HTR-8/SVneo (cell line): Measurements from ENCODE around the gene PALLD.

Source experiments
- DNase-seq: peaks from one replicate; pipeline ENCODE4 v3.0.0; 2011; ENCODE audit warnings: low spot score, mixed read lengths; ENCODE audit not compliant: insufficient read length
- FAIRE-seq: peaks from 2 replicates; lab custom pipeline; 2011; peaks lifted over from hg19 to GRCh38; lab: Jason Lieb, UNC

PALLD gene

DNA sequence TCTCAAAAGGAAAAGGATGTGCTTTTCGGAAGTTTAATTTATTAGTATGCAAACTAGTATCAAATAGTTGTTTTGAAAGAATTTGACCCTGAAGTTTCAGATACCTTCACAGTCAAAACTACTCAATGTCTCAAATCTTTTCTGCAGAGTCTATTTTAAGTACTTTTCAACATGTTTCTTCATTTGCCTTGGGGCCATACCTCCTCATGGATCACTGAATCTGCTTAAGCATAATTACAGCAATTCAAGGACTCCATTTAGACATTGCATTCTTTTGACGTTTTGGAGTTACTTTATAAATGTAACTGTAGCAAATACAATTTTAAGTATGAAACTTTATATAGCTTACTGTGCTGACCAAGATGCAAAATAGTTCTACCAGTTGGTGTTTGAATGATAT is 25.5 kb downstream of the PALLD start:
- no peak for DNase-seq

DNA sequence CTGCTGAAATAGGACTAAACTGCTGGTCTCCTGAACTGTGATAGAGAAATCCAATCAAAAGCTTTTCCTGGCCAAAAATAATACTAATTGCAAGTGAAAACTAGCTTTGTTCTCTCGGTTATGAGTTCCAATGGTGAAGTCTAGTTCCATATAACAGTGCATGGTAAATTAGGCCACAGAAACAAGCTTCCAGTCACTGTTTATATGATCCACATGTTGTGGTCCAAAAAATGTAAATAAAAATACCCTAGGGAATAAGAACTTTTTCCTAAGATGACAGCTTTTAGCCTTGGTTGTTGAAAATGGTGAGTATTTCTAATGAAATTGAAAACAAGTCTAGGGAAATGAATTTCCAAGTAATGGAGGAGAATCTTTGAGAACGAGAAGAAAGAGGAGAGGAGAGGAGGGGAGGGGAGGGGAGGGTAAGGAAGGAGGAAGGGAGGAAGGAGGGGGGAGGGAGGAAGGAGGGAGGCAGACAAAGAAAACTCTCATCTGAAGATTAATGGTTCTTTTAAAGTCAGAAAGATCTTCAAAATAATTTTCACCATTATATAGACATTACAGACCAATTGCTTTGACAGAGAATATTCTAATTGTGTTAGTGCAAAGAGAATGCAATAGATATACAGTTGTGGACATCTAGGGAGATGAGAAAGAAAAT is 26.1 kb downstream of the PALLD start:
- FAIRE-seq: no peak
- no peak for DNase-seq

More for the DNA sequence above, 25.5 kb downstream of the PALLD start:
- no peak for FAIRE-seq

DNA sequence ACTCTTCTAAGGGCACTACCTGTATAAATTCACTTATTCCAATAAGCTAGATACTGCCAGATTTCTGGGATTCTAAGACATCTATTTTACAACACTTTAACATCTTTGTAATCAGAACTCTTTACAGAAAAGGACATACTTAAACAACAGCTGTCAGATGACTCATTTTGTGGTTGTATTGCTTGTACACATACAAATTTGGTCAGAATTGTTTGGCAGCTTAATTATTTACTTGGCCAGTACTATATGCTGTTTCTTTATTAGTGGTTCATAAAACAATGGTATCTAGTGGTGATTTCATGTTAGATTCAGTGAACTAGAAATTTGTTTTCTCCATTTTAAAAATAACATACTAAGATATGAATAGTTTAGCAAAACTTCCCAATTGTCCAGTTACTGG is 27.2 kb downstream of the PALLD start:
- DNase-seq (peak; percentile 26), FAIRE-seq (no peak)

DNA sequence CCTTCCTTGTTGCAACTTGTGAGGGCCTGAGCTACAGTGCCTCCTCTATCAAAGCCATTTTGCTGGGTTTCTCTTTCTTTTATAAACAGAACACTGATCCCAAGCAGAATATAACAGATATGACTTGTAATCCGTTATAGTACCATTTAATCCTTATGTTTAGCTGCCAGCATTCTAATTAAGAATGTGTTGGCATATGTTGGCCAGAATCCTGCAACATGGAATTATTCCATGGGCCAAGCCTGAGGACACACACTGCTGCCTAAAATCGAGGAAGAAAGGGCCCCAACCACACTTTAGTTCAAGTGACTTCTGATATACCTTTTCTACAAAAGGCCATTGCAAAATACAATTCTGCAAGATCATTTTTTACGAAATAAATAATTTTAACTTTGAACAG is 28.0 kb downstream of the PALLD start:
- FAIRE-seq (no peak), DNase-seq (no peak)

DNA sequence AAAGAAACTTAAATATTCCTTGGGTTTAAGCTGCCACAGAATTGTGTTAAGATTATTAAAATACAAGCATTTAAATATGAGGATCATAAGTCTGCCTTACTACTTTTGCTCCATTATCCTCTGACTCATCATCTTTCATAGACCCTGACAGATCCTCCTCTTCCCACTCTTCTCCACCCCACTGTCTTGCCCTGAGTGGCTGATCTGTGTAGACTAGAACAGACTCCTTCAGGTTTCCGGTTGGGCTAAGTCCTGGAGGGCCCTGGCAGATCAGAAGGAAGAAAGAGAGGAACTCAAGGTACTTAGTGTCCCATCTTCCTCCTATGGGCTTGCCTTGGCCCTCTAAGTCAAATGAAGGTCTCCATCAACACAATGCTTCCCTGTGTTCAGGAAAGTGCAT is 30.7 kb downstream of the PALLD start:
- FAIRE-seq: no peak
- DNase-seq: no peak

DNA sequence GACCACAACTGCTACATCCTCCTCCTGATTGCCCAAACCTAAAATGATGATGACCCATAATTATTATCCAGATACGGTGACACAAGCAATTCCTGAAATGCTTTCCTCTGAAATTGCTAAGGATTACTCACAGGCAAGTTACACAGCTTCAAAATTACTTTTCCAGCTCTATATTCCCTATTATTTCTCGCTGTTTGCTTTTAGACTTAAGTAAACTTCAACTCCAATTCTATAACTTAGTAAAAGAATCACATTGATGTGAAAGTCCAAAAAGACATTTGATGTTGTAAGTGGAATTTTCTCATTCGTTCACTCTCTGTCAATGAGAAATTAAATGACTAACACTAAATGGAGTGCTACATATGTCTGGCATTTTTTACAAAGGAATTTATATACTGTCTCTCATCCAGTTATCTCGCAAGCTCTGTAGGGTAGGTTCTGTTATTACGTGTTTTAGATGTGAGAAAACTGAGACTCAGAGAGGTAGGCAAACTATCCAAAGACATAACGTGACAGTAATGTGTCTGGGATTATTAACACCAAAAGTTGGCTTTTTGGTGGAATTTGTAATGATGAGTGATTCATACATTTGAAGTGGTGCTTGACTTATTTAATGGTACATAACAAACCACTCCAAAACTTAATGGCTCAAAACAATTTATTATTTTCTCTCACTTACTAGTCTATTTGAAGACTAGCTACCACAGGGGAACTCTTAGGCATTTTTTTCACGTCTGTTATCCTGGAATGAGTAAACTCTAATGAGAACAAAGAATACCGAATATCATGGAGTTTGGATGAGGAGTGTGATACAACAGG is 31.5 kb downstream of the PALLD start:
- DNase-seq: peak; percentile 46
- FAIRE-seq: peak; percentile 36

DNA sequence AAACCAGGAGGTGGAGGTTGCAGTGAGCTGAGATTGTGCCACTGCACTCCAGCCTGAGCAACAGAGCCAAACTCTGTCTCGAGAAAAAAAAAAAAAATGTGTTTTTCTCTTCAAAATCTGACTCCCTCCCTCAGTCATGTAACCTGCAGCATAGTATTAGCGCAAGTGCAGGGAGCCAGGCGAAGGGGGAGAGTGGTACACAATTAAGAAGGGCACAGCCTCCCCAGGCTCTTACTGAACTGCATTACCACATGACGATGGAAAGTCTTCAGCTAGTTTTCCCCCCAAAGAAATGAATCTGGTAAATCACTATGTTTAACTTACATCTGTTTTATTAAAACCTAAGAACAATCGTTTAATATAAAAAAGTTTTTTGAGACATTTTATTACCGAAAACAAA is 32.4 kb downstream of the PALLD start:
- DNase-seq (no peak), FAIRE-seq (no peak)

DNA sequence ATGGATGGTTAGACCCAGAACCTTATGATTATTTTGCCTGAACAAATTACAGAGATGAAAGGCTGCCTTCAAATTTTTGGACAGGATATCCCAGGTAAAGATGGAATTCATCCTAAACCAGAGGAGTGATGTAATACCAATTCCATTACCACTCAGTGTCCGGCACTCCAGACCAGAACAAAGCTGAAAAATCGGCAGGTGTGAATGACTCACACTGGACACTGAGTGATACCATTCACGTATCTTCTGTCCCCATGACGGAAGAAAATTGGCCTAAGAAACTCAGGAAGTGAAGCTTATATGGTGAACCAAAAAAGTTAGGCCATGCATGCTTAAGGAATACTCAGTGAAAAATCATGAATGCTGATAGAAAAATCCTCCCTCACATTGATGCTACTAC is 34.5 kb downstream of the PALLD start:
- DNase-seq: no peak
- peak; percentile 74 for FAIRE-seq

DNA sequence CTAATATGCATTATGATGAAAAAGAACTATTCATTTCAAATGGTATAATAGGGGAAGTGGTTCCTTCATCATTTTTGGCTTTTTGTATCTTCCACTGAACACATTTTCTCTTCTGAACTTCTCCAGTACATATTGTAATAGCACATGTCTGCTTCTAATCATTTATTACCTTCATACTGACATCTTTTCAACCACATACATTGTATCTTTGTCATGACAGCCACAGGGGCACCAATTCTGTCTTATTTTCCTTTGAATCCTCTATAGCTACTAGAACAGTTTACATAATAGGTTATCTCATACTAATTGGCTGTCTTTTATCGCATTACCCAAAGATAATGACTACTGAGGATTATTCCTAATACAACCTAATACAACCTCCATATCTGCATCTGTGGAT is 37.7 kb downstream of the PALLD start:
- DNase-seq (no peak), FAIRE-seq (peak; percentile 44)

DNA sequence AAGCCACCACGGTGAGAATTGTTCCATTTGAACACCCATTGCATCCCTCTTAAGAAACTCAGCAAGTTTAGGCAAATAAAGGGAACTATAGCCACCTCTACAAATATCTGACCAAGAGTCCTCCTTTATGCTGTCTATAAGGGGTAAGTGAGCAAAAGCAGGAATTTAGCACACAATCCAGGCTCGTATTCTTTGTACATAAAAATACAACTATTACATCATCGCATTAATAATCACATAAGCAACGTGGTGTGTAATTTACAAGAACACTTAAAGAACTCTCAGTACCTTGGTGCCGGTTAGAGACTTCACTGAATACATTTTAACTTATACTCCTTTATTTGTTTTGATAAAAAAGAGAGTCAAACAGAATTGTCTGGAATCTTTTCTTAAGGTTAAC is 38.8 kb downstream of the PALLD start:
- no peak for FAIRE-seq
- DNase-seq: no peak

DNA sequence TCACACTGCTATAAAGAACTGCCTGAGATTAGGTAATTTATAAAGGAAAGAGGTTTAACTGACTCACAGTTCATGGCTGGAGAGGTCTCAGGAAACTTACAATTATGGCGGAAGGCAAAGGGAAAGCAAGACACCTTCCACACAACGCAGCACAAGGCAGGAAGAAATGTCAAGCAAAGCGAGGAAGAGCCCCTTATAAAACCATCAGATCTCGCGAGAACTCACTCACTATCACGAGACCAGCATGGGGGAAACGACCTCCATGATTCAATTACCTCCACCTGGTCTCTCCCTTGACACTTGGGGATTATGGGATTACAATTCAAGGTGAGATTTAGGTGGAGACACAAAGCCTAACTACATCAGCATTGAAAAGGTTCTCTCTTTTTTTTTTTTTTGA is 39.6 kb downstream of the PALLD start:
- DNase-seq (no peak), FAIRE-seq (peak; percentile 38)

DNA sequence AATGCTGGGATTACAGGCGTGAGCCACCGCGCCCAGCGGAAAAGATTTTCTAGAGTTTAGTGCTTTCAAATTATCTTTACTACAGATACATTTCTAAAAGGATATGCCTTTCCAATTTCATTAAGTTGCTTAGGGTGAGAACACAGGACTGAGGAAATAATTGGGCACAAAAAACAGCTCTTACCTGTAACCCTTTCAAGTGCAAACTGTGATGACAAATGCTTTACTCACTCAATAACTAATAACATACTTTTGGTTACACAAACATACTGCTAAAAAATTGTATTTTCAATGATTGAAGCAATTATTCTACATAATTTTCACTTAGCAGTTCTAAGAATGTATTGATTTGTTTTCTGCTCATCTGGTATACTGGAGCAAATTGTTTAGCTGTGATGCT is 40.2 kb downstream of the PALLD start:
- no peak for DNase-seq
- no peak for FAIRE-seq

DNA sequence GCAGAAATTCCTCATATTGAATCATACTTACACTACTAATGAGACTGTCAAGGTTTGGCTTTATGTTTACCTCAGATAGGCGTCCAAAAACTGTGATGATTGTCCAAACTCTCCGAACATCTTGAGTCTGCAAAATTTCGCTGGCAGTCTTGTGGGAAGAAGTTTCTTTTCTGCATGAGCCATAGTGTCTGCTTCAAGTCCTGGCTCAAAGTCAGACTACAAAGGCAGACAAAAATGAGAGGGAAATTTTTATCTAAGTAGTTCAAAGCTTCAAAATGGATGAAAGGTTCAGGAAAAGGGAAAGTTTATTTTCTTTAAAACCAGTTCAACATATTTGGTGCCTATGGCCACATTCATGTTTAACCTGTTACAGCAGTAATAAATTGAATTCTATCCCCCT is 40.7 kb downstream of the PALLD start:
- FAIRE-seq: no peak

DNA sequence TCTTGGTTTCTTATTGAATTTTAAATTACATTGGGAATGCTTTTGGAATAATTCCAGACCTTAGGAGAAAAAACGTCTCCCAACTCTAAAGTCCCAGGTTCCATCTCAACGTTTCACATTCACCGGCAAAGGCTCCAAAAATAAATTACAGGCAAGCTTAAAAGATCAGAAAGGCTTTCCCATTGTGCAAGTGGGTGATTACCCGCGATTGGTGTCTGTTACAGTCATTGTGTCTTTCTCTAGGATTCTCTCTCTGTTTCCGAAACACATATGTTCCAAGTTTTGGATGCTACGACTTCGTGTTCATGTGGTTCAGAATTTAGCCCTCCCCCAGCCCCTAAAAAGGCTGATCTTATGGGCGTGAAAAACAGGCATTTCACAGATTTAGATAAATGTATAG is 41.8 kb downstream of the PALLD start:
- no peak for DNase-seq
- FAIRE-seq: no peak

More for the DNA sequence above, 40.7 kb downstream of the PALLD start:
- no peak for DNase-seq

DNA sequence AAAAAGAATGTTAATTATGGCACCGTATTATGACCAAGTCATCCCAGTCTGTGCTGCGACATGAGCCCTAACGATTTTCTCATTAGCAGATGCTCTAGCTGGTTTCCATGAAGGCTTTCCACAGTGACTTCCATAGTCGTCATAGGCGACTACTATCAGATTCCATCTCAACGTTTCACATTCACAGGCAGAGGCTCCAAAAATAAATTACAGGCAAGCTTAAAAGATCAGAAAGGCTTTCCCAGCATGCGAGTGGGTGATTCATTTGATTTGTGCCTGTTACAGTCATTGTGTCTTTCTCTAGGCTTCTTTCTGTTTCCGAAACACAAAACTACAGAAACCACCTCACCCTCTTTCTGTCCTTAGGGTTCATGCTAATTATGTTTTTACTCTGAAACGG is 43.2 kb downstream of the PALLD start:
- no peak for FAIRE-seq
- DNase-seq: peak; percentile 37

DNA sequence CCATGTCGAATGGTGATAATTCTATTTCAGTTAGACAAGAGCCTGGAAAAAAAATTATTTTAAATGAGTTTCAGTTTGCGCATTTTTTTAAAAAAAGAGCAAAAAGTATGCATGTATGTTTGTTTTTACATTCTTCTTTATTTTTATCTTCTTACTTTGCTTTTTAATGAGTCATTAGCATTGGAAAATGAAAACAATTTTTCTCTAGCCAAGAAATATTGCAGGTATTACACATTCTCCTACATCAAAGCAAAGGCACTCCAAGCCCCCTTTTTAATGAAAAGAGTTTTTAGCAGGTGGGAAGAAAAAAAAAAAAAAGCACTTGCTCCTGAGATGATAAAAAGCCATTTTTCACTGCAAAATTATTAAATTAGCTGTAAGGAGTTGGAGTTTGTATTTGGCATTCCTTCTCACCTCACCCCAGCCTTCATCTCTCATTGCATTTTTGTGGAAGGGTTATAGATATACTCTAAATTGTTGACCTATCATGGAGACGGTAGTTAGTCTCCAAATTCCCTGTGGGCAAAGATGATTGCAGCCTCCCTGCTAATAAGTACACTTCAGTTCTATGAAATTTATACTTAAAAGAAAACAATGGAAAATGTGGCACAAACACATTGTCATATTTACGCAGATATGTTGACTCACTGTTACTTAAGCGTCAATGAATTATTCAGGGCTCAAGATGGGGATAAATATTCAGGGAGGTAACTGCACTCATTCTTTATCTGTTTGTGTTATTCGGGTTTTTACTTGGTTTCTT is 43.8 kb downstream of the PALLD start:
- FAIRE-seq (no peak), DNase-seq (no peak)

DNA sequence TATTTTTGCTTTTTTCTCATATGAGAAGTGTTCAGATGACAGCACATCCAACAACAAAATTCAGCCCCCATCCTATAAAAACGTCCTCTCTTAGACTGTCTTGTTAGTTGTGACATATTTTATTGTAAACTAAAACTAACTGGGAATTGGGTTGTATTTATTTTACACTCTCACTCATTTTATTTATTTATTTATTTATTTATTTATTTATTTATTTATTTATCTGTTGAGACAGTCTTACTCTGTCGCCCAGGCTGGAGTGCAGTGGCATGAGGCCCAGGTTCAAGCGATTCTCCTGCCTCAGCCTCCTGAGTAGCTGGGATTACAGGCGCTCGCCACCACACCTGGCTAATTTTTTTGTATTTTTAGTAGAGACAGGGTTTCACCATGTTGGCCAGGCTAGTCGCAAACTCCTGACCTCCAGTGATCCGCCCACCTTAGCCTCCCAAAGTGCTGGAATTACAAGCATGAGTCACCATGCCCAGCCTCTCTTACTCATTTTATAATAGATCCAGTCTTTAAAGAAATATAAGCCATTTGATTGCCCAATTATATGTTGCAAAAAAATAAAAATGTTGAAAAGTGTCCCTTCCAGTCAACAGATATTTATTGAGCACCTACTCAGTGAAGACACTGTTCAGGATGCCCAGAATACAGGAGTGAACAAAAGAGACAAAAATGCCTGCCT is 44.6 kb downstream of the PALLD start:
- FAIRE-seq (no peak), DNase-seq (no peak)

DNA sequence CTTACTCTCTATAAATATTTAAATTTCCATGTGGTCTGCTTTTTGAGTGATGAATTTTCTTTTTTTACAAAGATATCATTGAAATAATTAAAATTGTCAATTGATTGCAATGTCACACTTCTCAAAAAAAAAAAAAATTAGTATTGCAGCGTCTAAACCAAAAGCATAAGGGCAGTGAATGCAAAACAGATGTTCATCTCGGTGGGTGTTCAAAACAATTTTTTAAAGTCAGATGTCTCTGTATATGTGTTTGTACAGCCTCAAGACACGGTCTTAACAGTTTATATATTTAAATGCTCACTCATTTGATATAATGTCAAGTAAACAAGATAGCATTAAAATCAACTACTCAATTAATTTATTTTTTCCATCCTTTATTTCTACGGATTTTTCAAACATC is 52.3 kb downstream of the PALLD start:
- FAIRE-seq: no peak
- DNase-seq: no peak

DNA sequence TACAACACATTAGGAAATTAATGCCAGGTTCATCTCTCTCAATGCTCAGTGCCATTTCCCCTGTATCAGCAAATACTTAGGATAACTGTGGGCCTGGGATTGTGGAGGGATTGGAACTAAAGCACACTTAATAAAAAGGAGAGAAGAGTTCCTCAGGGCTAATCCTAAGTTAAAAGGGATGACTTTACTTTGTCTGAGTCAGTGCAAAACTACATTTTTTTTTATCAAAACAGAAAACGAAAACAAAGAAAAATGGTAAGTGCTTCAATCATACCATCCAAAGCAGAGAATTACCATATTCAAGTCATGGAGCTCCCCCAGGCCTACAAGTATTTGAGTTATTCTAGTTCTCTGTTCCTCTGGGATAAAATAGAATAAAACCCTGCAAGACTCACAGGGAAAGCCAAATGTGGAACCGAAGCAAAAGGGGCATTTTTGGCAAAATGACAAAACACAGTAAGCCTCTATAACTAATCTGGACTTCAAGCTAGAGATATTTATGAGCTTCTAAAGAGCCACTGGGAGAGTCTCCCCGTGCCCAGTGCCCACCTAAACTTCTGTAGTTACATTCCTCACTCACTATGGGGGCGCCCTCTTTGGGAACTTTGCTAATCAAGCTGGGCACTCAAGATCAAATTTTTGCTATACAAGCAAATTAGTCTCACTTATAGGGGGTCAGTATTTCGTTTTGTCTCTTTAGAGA is 53.4 kb downstream of the PALLD start:
- no peak for DNase-seq
- FAIRE-seq: no peak

DNA sequence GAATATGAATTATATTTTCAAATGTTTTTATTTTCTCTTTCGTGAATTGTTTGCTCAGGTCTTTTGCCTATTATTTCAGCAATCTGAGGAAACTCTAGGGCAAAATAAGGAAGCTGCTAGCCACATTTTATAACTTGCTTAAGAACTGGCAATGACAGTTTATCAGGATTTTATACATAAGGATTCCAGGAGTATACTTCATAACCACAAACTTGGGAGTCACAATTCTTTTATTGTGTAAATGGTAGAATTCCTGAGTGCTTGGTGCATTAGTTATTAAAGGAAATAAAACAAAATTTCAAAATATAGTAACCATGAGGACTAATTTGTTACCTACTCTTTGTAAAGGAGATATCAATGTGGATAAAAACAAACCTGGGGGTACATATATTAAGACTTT is 54.4 kb downstream of the PALLD start:
- DNase-seq (no peak), FAIRE-seq (no peak)
